ENCODE results near the gene COL23A1.

COL23A1 gene

GRCh38 chr5:178431063-178431781 is 159.0 kb downstream of the COL23A1 start:
- DNase-seq, result no peak

- no peak for DNase-seq
These were observed 159.8 kb downstream of the COL23A1 start for GRCh38 chr5:178430186-178431062.

- no peak for DNase-seq
These were observed 160.6 kb downstream of the COL23A1 start for GRCh38 chr5:178429491-178430185.

GRCh38 chr5:178429156-178429468 is 161.1 kb downstream of the COL23A1 start:
- DNase-seq, result no peak

- no peak for DNase-seq
These were observed 161.6 kb downstream of the COL23A1 start for GRCh38 chr5:178428341-178429155.

GRCh38 chr5:178427576-178428197 is 162.5 kb downstream of the COL23A1 start:
- DNase-seq, result no peak

- no peak for DNase-seq
These were observed 163.7 kb downstream of the COL23A1 start for GRCh38 chr5:178426326-178427130.

GRCh38 chr5:178425621-178426068 is 164.5 kb downstream of the COL23A1 start:
- no peak for DNase-seq

GRCh38 chr5:178424810-178425177 is 165.4 kb downstream of the COL23A1 start:
- DNase-seq, result no peak

- no peak for DNase-seq
These were observed 166.0 kb downstream of the COL23A1 start for GRCh38 chr5:178423901-178424809.

- DNase-seq, result no peak
These were observed 166.8 kb downstream of the COL23A1 start for GRCh38 chr5:178423431-178423830.

- no peak for DNase-seq
These were observed 167.8 kb downstream of the COL23A1 start for GRCh38 chr5:178422400-178422775.

- DNase-seq, result no peak
These were observed 168.3 kb downstream of the COL23A1 start for GRCh38 chr5:178421699-178422399.

GRCh38 chr5:178421128-178421527 is 169.1 kb downstream of the COL23A1 start:
- no peak for DNase-seq

GRCh38 chr5:178420354-178420781 is 169.8 kb downstream of the COL23A1 start:
- no peak for DNase-seq

GRCh38 chr5:178419651-178420050 is 170.5 kb downstream of the COL23A1 start:
- DNase-seq, result no peak

GRCh38 chr5:178419196-178419595 is 171.0 kb downstream of the COL23A1 start:
- no peak for DNase-seq

- DNase-seq, result no peak
These were observed 171.7 kb downstream of the COL23A1 start for GRCh38 chr5:178418471-178419010.

- no peak for DNase-seq
These were observed 172.2 kb downstream of the COL23A1 start for GRCh38 chr5:178418031-178418430.
